GM23338 (cell line): ENCODE results near the gene NEO1.

Experiments used
- CREB1 ChIP-seq: fragments of 250-450 bp; sonication (Bioruptor Pico); IDR thresholded peaks from 2 replicates; pipeline ENCODE4 v1.5.0; 2020; ENCODE audit warnings: low read depth, mild to moderate bottlenecking, moderate library complexity
- EZH2 ChIP-seq: fragments of 200-600 bp; sonication (generic); IDR thresholded peaks from one replicate; pipeline ENCODE4 v1.8.0; 2017; ENCODE audit warnings: antibody characterized with exemption, mild to moderate bottlenecking, low read depth; ENCODE audit not compliant: unreplicated experiment
- EZH2phosphoT487 ChIP-seq: fragments of 200-600 bp; sonication (generic); IDR thresholded peaks from one replicate; pipeline ENCODE4 v1.8.1; 2018; ENCODE audit warnings: antibody characterized with exemption; ENCODE audit not compliant: unreplicated experiment
- JUNB ChIP-seq: IDR thresholded peaks from one replicate; pipeline ENCODE4 v1.6.1; 2016; ENCODE audit warnings: antibody characterized with exemption; ENCODE audit not compliant: unreplicated experiment
- NANOG ChIP-seq: IDR thresholded peaks from 2 replicates; pipeline ENCODE4 v1.6.1; 2016; ENCODE audit warnings: antibody characterized with exemption, borderline replicate concordance
- POLR2AphosphoS5 ChIP-seq: IDR thresholded peaks from 2 replicates; pipeline ENCODE4 v1.6.1; 2016; ENCODE audit warnings: antibody characterized with exemption, low read depth
- STAT1 ChIP-seq: IDR thresholded peaks from one replicate; pipeline ENCODE4 v1.6.1; 2016; ENCODE audit warnings: antibody characterized with exemption; ENCODE audit not compliant: unreplicated experiment
- ZNF114 ChIP-seq: fragments of 250-450 bp; sonication (Bioruptor Pico); IDR thresholded peaks from 2 replicates; pipeline ENCODE4 v1.5.0; 2020; ENCODE audit warnings: mild to moderate bottlenecking, moderate library complexity
- TF ChIP-seq, protein P1 (sequence below), 2 experiments: fragments of 200-600 bp in 1 of 2; sonication (generic) in 1 of 2; conservative IDR thresholded peaks; 2 replicates each; pipeline versions ENCODE4 v1.5.1 to v1.6.1; 2016 to 2017; ENCODE audit warnings: antibody characterized with exemption in 2 of 2, low read depth in 2 of 2, mild to moderate bottlenecking in 2 of 2, moderate library complexity in 1 of 2
- TF ChIP-seq, protein P2 (sequence below): IDR thresholded peaks from one replicate; pipeline ENCODE4 v1.6.1; 2018; ENCODE audit warnings: antibody characterized with exemption; ENCODE audit not compliant: unreplicated experiment
- TF ChIP-seq, protein P3 (sequence below): fragments of 250-450 bp; sonication (Bioruptor Pico); IDR thresholded peaks from 2 replicates; pipeline ENCODE4 v1.5.0; 2020; ENCODE audit warnings: mild to moderate bottlenecking, moderate library complexity
- TF ChIP-seq, protein P4 (sequence below): IDR thresholded peaks from 2 replicates; pipeline ENCODE4 v1.6.1; 2016; ENCODE audit warnings: antibody characterized with exemption

DNA sequence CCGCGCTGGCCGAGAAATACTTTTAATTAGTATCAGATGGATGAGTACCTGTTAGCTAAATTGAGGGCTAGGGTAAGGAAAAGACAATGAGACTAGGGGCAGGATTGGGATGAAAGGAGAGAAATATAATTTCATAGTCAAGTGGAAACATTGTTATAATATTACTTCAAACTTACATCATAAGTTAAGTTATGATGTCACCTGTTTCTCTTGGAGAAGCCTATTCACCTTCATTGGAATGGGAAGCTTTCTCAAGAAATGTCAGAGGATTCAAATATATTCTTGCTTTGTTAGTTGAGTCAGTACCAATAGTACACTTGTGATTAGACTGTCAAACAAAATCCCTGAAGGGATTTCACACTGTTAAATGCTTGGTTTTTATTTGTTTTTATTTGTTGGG is 116.2 kb downstream of the NEO1 start:
- TF ChIP-seq, protein P1, sequence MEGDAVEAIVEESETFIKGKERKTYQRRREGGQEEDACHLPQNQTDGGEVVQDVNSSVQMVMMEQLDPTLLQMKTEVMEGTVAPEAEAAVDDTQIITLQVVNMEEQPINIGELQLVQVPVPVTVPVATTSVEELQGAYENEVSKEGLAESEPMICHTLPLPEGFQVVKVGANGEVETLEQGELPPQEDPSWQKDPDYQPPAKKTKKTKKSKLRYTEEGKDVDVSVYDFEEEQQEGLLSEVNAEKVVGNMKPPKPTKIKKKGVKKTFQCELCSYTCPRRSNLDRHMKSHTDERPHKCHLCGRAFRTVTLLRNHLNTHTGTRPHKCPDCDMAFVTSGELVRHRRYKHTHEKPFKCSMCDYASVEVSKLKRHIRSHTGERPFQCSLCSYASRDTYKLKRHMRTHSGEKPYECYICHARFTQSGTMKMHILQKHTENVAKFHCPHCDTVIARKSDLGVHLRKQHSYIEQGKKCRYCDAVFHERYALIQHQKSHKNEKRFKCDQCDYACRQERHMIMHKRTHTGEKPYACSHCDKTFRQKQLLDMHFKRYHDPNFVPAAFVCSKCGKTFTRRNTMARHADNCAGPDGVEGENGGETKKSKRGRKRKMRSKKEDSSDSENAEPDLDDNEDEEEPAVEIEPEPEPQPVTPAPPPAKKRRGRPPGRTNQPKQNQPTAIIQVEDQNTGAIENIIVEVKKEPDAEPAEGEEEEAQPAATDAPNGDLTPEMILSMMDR (conservative IDR thresholded peaks at IDR 0.05; ENCODE audit: low read depth in 2 of 2) = no peak
- TF ChIP-seq EZH2phosphoT487 (no peak), JUNB (no peak), POLR2AphosphoS5 (no peak), EZH2 (no peak), NANOG (no peak), CREB1 (CRISPR knock-in tag) (no peak), ZNF114 (CRISPR knock-in tag) (no peak), STAT1 (no peak)
- TF ChIP-seq, protein P2, sequence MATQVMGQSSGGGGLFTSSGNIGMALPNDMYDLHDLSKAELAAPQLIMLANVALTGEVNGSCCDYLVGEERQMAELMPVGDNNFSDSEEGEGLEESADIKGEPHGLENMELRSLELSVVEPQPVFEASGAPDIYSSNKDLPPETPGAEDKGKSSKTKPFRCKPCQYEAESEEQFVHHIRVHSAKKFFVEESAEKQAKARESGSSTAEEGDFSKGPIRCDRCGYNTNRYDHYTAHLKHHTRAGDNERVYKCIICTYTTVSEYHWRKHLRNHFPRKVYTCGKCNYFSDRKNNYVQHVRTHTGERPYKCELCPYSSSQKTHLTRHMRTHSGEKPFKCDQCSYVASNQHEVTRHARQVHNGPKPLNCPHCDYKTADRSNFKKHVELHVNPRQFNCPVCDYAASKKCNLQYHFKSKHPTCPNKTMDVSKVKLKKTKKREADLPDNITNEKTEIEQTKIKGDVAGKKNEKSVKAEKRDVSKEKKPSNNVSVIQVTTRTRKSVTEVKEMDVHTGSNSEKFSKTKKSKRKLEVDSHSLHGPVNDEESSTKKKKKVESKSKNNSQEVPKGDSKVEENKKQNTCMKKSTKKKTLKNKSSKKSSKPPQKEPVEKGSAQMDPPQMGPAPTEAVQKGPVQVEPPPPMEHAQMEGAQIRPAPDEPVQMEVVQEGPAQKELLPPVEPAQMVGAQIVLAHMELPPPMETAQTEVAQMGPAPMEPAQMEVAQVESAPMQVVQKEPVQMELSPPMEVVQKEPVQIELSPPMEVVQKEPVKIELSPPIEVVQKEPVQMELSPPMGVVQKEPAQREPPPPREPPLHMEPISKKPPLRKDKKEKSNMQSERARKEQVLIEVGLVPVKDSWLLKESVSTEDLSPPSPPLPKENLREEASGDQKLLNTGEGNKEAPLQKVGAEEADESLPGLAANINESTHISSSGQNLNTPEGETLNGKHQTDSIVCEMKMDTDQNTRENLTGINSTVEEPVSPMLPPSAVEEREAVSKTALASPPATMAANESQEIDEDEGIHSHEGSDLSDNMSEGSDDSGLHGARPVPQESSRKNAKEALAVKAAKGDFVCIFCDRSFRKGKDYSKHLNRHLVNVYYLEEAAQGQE = no peak
- TF ChIP-seq, protein P3, sequence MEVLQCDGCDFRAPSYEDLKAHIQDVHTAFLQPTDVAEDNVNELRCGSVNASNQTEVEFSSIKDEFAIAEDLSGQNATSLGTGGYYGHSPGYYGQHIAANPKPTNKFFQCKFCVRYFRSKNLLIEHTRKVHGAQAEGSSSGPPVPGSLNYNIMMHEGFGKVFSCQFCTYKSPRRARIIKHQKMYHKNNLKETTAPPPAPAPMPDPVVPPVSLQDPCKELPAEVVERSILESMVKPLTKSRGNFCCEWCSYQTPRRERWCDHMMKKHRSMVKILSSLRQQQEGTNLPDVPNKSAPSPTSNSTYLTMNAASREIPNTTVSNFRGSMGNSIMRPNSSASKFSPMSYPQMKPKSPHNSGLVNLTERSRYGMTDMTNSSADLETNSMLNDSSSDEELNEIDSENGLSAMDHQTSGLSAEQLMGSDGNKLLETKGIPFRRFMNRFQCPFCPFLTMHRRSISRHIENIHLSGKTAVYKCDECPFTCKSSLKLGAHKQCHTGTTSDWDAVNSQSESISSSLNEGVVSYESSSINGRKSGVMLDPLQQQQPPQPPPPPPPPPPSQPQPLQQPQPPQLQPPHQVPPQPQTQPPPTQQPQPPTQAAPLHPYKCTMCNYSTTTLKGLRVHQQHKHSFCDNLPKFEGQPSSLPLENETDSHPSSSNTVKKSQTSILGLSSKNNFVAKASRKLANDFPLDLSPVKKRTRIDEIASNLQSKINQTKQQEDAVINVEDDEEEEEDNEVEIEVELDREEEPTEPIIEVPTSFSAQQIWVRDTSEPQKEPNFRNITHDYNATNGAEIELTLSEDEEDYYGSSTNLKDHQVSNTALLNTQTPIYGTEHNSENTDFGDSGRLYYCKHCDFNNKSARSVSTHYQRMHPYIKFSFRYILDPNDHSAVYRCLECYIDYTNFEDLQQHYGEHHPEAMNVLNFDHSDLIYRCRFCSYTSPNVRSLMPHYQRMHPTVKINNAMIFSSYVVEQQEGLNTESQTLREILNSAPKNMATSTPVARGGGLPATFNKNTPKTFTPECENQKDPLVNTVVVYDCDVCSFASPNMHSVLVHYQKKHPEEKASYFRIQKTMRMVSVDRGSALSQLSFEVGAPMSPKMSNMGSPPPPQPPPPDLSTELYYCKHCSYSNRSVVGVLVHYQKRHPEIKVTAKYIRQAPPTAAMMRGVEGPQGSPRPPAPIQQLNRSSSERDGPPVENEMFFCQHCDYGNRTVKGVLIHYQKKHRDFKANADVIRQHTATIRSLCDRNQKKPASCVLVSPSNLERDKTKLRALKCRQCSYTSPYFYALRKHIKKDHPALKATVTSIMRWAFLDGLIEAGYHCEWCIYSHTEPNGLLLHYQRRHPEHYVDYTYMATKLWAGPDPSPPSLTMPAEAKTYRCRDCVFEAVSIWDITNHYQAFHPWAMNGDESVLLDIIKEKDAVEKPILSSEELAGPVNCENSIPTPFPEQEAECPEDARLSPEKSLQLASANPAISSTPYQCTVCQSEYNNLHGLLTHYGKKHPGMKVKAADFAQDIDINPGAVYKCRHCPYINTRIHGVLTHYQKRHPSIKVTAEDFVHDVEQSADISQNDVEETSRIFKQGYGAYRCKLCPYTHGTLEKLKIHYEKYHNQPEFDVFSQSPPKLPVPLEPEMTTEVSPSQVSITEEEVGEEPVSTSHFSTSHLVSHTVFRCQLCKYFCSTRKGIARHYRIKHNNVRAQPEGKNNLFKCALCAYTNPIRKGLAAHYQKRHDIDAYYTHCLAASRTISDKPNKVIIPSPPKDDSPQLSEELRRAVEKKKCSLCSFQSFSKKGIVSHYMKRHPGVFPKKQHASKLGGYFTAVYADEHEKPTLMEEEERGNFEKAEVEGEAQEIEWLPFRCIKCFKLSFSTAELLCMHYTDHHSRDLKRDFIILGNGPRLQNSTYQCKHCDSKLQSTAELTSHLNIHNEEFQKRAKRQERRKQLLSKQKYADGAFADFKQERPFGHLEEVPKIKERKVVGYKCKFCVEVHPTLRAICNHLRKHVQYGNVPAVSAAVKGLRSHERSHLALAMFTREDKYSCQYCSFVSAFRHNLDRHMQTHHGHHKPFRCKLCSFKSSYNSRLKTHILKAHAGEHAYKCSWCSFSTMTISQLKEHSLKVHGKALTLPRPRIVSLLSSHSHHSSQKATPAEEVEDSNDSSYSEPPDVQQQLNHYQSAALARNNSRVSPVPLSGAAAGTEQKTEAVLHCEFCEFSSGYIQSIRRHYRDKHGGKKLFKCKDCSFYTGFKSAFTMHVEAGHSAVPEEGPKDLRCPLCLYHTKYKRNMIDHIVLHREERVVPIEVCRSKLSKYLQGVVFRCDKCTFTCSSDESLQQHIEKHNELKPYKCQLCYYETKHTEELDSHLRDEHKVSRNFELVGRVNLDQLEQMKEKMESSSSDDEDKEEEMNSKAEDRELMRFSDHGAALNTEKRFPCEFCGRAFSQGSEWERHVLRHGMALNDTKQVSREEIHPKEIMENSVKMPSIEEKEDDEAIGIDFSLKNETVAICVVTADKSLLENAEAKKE (CRISPR knock-in tag) = no peak
- TF ChIP-seq, protein P4, sequence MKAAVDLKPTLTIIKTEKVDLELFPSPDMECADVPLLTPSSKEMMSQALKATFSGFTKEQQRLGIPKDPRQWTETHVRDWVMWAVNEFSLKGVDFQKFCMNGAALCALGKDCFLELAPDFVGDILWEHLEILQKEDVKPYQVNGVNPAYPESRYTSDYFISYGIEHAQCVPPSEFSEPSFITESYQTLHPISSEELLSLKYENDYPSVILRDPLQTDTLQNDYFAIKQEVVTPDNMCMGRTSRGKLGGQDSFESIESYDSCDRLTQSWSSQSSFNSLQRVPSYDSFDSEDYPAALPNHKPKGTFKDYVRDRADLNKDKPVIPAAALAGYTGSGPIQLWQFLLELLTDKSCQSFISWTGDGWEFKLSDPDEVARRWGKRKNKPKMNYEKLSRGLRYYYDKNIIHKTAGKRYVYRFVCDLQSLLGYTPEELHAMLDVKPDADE = no peak
